ENCODE measurements around the gene GREM2. TPM values are rescaled to one million over a fixed set of nuclear protein-coding genes. Genes with fewer than 3 reads are reported as not detected.

GREM2 gene
- total RNA-seq, 6 donors from 2014 or later, result 0.22 to 0.88 (median 0.39) TPM; not detected in 1

GRCh38 chr1:240619357-240619756 is 7.4 kb upstream of the GREM2 start:
- DNase-seq (no peak), ATAC-seq (ENCODE audit: low FRiP score in 2 of 2) (no peak)
- Histone ChIP-seq H3K4me3 (no peak overlapping the region), H3K36me3 (no peaks in the 10 kb centered on the region), H3K9me3 (no peaks in the 10 kb centered on the region), H3K4me1 (no peaks in the 10 kb centered on the region), H3K27ac (no peak overlapping the region), H3K27me3 (no peaks in the 10 kb centered on the region)
- TF ChIP-seq CTCF (IDR thresholded peaks at IDR 0.05) (no peak), POLR2AphosphoS5 (IDR thresholded peaks at IDR 0.05) (no peak), POLR2A (IDR thresholded peaks at IDR 0.05) (no peak), EP300 (IDR thresholded peaks at IDR 0.05) (no peak)
- WGBS, 2 donors, result 82 to 89% methylated on average over 5 of the region's 5 CpGs

DNA sequence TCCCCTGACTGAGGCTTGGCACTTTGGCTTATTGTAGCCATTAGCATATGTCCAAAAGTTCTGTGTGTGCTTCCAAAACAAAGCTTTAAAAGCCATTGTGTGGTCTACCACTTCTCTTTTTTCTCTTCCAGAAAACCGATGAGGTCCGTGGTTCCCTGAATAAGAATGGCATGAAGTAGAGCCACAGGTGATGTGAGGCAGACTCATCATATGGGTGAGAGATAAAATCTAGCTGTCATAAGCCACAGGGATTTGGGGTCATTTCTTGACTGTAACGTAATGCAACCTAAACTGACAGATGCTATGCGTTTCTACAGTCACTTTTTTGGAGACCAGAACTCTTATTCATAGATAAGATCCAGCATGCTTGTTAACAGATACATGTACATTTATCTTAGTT is 7.0 kb upstream of the GREM2 start:
- Histone ChIP-seq H3K9me3 (no peaks in the 10 kb centered on the region), H3K27me3 (no peaks in the 10 kb centered on the region), H3K4me1 (no peaks in the 10 kb centered on the region), H3K27ac (no peak overlapping the region), H3K4me3 (no peak overlapping the region), H3K36me3 (no peaks in the 10 kb centered on the region)
- no peak for ATAC-seq (ENCODE audit: low FRiP score in 2 of 2)
- no peak for DNase-seq
- TF ChIP-seq POLR2AphosphoS5 (IDR thresholded peaks at IDR 0.05), result no peak
- TF ChIP-seq CTCF (IDR thresholded peaks at IDR 0.05), result no peak
- no peak for TF ChIP-seq POLR2A (IDR thresholded peaks at IDR 0.05)
- no peak for TF ChIP-seq EP300 (IDR thresholded peaks at IDR 0.05)
- WGBS, 2 donors, result 57 to 79% methylated on average over 4 of the region's 4 CpGs

DNA sequence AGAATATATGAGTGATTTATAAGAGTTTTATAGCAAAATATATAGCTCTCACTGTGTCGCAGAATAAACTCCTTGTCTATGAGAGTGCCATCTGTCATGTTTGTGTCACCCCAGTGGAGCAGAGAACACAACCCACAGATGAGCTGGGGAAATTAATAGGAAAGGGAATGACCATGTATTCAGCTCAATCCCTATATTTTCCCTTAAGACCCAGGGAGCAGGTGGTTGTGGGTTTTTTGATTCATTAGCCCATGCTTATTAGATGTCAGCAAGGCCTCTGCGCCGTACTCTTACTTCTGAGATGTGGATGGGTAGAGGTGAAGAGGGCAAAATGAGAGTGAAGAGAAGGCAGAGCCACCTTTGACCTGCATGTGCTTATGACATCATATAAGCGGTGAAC is 4.1 kb upstream of the GREM2 start:
- WGBS, 2 donors, result 89% methylated on average over 4 of the region's 4 CpGs
- no peak for ATAC-seq (ENCODE audit: low FRiP score in 2 of 2)
- Histone ChIP-seq H3K4me1 (peaks cover 0 to 6% (median 5%) of the 10 kb centered on the region in 4 donors), H3K27ac (no peak overlapping the region), H3K9me3 (no peaks in the 10 kb centered on the region), H3K27me3 (no peaks in the 10 kb centered on the region), H3K4me3 (no peak overlapping the region), H3K36me3 (no peaks in the 10 kb centered on the region)
- TF ChIP-seq POLR2AphosphoS5 (IDR thresholded peaks at IDR 0.05), result no peak
- no peak for TF ChIP-seq POLR2A (IDR thresholded peaks at IDR 0.05)
- TF ChIP-seq EP300 (IDR thresholded peaks at IDR 0.05), result no peak
- DNase-seq, result no peak

GRCh38 chr1:240613356-240614142 is 1.6 kb upstream of the GREM2 start:
- no peaks in the 10 kb centered on the region for H3K9me3 ChIP-seq
- H3K27ac ChIP-seq, result no peak overlapping the region
- no peak for ATAC-seq (ENCODE audit: low FRiP score in 2 of 2)
- peaks cover 0 to 6% (median 5%) of the 10 kb centered on the region in 4 donors for H3K4me1 ChIP-seq
- WGBS, 2 donors, result 28 to 32% methylated on average over 5 of the region's 5 CpGs
- H3K27me3 ChIP-seq, result no peaks in the 10 kb centered on the region
- no peak overlapping the region for H3K4me3 ChIP-seq
- H3K36me3 ChIP-seq, result no peaks in the 10 kb centered on the region
- no peak for DNase-seq
- TF ChIP-seq CTCF (IDR thresholded peaks at IDR 0.05), result no peak
- TF ChIP-seq POLR2AphosphoS5 (IDR thresholded peaks at IDR 0.05), result no peak
- TF ChIP-seq POLR2A (IDR thresholded peaks at IDR 0.05), result no peak
- TF ChIP-seq EP300 (IDR thresholded peaks at IDR 0.05), result no peak

DNA sequence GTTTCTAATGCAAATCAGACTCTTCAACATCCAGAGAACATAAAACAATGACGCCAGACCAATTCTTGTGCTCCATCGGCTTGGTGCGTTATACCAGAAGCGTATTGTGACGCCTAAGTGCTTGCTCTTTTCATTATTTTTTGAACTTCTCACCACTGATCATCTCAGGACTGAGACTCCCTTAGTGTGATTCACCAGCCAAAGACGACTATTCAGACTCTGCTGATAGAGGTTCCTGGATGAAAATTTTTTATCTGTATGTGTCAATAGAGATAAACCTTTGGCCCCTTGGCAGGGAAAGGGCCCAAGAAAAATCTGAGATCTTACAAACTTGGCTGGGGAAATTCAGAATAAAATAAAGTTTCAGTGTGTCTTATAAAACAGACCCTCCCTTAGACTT is 856 bp upstream of the GREM2 start:
- Histone ChIP-seq H3K36me3 (no peaks in the 10 kb centered on the region), H3K4me1 (peaks cover 0 to 6% (median 5%) of the 10 kb centered on the region in 4 donors), H3K9me3 (no peaks in the 10 kb centered on the region), H3K4me3 (no peak overlapping the region), H3K27ac (no peak overlapping the region), H3K27me3 (no peaks in the 10 kb centered on the region)
- no peak for TF ChIP-seq CTCF (IDR thresholded peaks at IDR 0.05)
- ATAC-seq (ENCODE audit: low FRiP score in 2 of 2) (no peak), DNase-seq (no peak)
- 66 to 73% methylated on average over 6 of the region's 6 CpGs for WGBS, 2 donors

Measured in upper lobe of left lung (tissue), 6 donors.